ENCODE results near the gene PRAMEF17.
"Not testable (repeated sequence)": the region's sequence is repeated elsewhere in the genome, so short reads cannot be mapped to it uniquely, and the experiment has no call there.

PRAMEF17 gene, protein sequence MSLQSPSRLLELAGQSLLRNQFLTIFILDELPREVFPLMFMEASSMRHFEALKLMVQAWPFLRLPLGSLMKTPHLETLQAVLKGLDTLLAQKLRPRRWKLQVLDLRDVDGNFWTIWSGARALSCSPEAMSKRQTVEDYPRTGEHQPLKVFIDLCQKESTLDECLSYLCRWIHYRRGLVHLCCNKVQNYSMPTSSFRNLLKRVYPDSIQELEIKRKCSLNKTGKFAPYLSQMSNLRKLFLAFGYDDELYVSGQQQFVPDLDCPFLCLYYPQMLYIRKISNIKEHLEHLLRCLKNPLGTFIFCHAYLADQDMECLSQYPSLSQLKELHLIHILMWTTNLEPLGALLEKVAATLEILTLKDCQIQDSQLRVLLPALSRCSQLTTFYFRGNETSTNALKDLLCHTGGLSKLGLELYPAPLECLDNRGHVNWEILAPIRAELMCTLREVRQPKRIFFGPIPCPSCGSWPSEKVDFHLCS

DNA sequence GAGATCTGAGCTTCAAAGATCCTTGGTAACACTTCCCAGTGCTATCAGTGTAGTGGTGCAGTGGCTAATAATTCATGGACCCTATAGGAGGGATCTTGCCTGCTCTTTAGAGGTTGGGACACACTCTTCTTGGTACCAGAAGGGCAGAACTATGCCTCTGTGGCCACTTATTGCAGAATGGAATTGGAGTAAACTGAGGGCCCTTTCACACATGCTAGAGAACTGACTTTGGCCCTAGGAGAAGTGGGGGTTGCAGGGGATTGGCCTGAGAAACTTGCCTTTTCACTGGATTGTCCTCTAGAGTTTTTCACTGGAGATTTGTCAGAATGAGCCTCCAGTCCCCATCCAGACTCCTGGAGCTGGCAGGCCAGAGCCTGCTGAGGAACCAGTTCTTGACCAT is at the start of gene PRAMEF17:
TSS of gene PRAMEF17 (plus strand) at position 301 of the 400 bp plus-strand sequence. CDS start at position 327, 26 bp downstream.
- not testable (repeated sequence) for H3K36me3 ChIP-seq (ENCODE audit: control insufficient read depth in 5 of 5, insufficient read depth in 5 of 5, low read length in 5 of 5); H3K9me3 ChIP-seq (ENCODE audit: control insufficient read depth in 5 of 5, low read length in 5 of 5)

DNA sequence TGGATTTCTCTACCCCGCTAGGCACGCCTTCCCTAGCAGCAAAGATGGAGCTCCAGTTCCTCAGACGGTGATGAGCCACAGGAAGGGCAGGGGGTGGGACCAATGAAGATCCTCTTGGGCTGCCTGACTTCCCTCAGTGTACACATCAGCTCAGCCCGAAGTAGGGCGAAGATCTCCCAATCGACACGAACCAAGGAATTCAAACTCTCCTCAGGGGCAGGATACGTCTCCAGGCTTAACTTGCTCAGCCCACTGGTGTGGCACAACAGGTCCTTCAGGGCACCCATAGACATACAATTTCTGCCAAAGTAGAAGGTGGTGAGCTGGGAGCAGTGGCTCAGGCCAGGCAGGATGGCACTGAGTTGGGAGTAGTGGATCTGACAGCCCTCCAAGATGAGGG is 46.9 kb upstream of the PRAMEF17 start:
- not testable (repeated sequence) for H3K9me3 ChIP-seq (ENCODE audit: control insufficient read depth in 5 of 5, low read length in 5 of 5); H3K9ac ChIP-seq (ENCODE audit: low read length in 5 of 5); H3K4me1 ChIP-seq (ENCODE audit: control insufficient read depth in 5 of 5, insufficient read depth in 5 of 5, low read length in 5 of 5); H3K4me3 ChIP-seq (ENCODE audit: low read depth in 1 of 5, low read length in 5 of 5); H3K36me3 ChIP-seq (ENCODE audit: control insufficient read depth in 5 of 5, insufficient read depth in 5 of 5, low read length in 5 of 5); H3K27ac ChIP-seq (ENCODE audit: low read depth, low read length); H3K27me3 ChIP-seq (ENCODE audit: control insufficient read depth in 5 of 5, insufficient read depth in 4 of 5, low read length in 5 of 5)

More for the DNA sequence above, at the start of gene PRAMEF17:
- H3K9ac ChIP-seq (ENCODE audit: low read length in 5 of 5); H3K27me3 ChIP-seq (ENCODE audit: control insufficient read depth in 5 of 5, insufficient read depth in 4 of 5, low read length in 5 of 5); H3K4me3 ChIP-seq (ENCODE audit: low read depth in 1 of 5, low read length in 5 of 5); H3K4me1 ChIP-seq (ENCODE audit: control insufficient read depth in 5 of 5, insufficient read depth in 5 of 5, low read length in 5 of 5); H3K27ac ChIP-seq (ENCODE audit: low read depth, low read length): not testable (repeated sequence)

DNA sequence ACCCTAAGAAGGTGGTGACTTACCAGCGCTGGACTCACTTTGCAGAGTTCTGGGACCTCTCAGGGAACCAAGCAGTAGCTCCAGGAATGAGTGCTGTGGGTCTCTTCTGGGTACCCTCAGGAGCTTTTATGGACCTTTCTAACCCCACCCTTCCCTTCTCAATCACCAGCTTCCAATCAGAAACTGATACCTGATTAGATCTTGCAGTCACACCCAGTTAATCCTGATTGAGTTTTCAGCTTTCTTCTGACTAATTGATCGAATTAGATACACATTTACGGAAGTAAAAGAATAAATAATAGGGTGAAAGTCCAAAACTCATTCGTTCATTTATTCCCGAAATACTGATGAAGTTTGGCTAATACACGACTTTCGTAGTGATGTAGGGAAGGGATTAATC is 42.4 kb upstream of the PRAMEF17 start, which contains the start of gene PRAMEF14:
TSS of gene PRAMEF14 (minus strand) at position 101 of the 400 bp plus-strand sequence. CDS start 1,820 bp downstream, outside the sequence.
- not testable (repeated sequence) for H3K4me3 ChIP-seq (ENCODE audit: low read depth in 1 of 5, low read length in 5 of 5); H3K36me3 ChIP-seq (ENCODE audit: control insufficient read depth in 5 of 5, insufficient read depth in 5 of 5, low read length in 5 of 5); H3K9ac ChIP-seq (ENCODE audit: low read length in 5 of 5); H3K9me3 ChIP-seq (ENCODE audit: control insufficient read depth in 5 of 5, low read length in 5 of 5); H3K27ac ChIP-seq (ENCODE audit: low read depth, low read length); H3K27me3 ChIP-seq (ENCODE audit: control insufficient read depth in 5 of 5, insufficient read depth in 4 of 5, low read length in 5 of 5); H3K4me1 ChIP-seq (ENCODE audit: control insufficient read depth in 5 of 5, insufficient read depth in 5 of 5, low read length in 5 of 5)

DNA sequence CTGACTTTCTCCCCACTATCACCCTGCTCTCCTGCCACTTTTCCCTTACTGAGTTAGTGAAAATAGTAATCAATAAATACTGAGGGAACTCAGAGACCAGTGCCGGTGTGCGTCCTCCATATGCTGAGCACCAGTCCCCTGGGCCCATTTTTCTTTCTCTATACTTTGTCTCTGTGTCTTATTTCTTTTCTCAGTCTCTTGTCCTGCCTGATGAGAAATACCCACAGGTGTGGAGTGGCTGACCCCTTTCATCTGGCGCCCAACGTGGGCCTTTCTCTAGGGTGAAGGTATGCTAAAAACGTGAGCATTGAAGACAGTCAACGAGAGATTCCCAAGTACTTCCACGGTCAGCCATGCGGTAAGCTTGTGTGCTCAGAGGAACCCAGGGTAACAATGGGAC is 36.0 kb upstream of the PRAMEF17 start:
- H3K9me3 ChIP-seq (ENCODE audit: control insufficient read depth in 5 of 5, low read length in 5 of 5); H3K27me3 ChIP-seq (ENCODE audit: control insufficient read depth in 5 of 5, insufficient read depth in 4 of 5, low read length in 5 of 5): not testable (repeated sequence)

DNA sequence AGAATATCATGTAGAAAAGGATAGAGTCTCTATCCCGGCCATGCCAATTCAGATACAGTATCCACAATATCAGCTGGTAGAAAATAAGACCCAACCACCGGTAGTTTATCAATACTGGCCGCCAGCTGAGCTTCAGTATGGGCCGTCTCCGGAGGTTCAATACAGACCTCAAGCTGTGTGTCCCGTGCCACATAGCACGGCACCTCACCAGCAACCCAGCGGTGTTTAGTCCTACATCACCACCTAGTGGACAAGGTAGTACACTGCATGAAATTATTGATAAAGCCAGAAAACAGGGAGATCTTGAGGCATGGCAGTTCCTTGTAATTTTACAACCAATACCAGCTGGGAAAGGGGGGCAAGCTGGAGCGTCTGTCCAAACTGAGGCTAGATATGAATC is 35.0 kb upstream of the PRAMEF17 start:
- not testable (repeated sequence) for H3K27me3 ChIP-seq (ENCODE audit: control insufficient read depth in 5 of 5, insufficient read depth in 4 of 5, low read length in 5 of 5); H3K4me3 ChIP-seq (ENCODE audit: low read depth in 1 of 5, low read length in 5 of 5); H3K9me3 ChIP-seq (ENCODE audit: control insufficient read depth in 5 of 5, low read length in 5 of 5); H3K36me3 ChIP-seq (ENCODE audit: control insufficient read depth in 5 of 5, insufficient read depth in 5 of 5, low read length in 5 of 5); H3K27ac ChIP-seq (ENCODE audit: low read depth, low read length); H3K9ac ChIP-seq (ENCODE audit: low read length in 5 of 5); H3K4me1 ChIP-seq (ENCODE audit: control insufficient read depth in 5 of 5, insufficient read depth in 5 of 5, low read length in 5 of 5)

More for the DNA sequence above, 36.0 kb upstream of the PRAMEF17 start:
- not testable (repeated sequence) for H3K27ac ChIP-seq (ENCODE audit: low read depth, low read length); H3K4me3 ChIP-seq (ENCODE audit: low read depth in 1 of 5, low read length in 5 of 5); H3K36me3 ChIP-seq (ENCODE audit: control insufficient read depth in 5 of 5, insufficient read depth in 5 of 5, low read length in 5 of 5); H3K9ac ChIP-seq (ENCODE audit: low read length in 5 of 5); H3K4me1 ChIP-seq (ENCODE audit: control insufficient read depth in 5 of 5, insufficient read depth in 5 of 5, low read length in 5 of 5)

DNA sequence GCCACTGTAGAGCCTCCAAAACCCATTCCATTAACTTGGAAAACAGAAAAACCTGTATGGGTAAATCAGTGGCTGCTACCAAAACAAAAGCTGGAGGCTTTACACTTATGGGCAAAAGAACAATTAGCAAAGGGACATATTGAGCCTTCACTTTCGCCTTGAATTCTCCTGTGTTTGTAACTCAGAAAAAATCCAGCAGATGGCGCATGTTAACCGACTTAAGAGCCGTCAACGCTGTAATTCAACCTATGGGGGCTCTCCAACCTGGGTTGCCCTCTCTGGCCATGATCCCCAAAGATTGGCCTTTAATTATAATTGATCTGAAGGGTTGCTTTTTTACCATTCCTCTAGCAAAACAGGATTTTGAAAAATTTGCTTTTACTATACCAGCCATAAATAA is 32.7 kb upstream of the PRAMEF17 start:
- H3K4me1 ChIP-seq (ENCODE audit: control insufficient read depth in 5 of 5, insufficient read depth in 5 of 5, low read length in 5 of 5); H3K27me3 ChIP-seq (ENCODE audit: control insufficient read depth in 5 of 5, insufficient read depth in 4 of 5, low read length in 5 of 5); H3K27ac ChIP-seq (ENCODE audit: low read depth, low read length); H3K36me3 ChIP-seq (ENCODE audit: control insufficient read depth in 5 of 5, insufficient read depth in 5 of 5, low read length in 5 of 5); H3K9me3 ChIP-seq (ENCODE audit: control insufficient read depth in 5 of 5, low read length in 5 of 5); H3K4me3 ChIP-seq (ENCODE audit: low read depth in 1 of 5, low read length in 5 of 5); H3K9ac ChIP-seq (ENCODE audit: low read length in 5 of 5): not testable (repeated sequence)

DNA sequence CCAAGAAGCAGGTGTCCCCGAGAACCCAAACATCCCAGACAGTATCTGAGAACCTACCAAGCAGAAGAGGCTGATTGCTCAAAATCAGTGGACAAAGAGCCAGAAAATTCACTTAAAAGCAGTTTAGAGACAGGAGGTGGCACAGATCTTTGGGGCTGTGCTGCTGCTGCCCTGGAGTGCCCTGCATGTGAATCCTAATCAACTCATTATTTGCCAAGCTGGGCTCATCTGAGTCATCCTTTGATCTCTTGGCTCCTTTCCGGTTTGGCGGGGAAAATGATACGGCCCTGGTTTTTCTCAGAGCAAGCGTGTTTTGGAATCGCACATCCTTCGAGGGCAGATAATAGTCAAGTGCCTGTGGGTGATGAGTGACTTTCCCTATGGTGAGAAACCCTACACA is 27.1 kb upstream of the PRAMEF17 start:
- H3K4me1 ChIP-seq (ENCODE audit: control insufficient read depth in 5 of 5, insufficient read depth in 5 of 5, low read length in 5 of 5); H3K27me3 ChIP-seq (ENCODE audit: control insufficient read depth in 5 of 5, insufficient read depth in 4 of 5, low read length in 5 of 5); H3K4me3 ChIP-seq (ENCODE audit: low read depth in 1 of 5, low read length in 5 of 5); H3K27ac ChIP-seq (ENCODE audit: low read depth, low read length); H3K9ac ChIP-seq (ENCODE audit: low read length in 5 of 5); H3K36me3 ChIP-seq (ENCODE audit: control insufficient read depth in 5 of 5, insufficient read depth in 5 of 5, low read length in 5 of 5); H3K9me3 ChIP-seq (ENCODE audit: control insufficient read depth in 5 of 5, low read length in 5 of 5): not testable (repeated sequence)

DNA sequence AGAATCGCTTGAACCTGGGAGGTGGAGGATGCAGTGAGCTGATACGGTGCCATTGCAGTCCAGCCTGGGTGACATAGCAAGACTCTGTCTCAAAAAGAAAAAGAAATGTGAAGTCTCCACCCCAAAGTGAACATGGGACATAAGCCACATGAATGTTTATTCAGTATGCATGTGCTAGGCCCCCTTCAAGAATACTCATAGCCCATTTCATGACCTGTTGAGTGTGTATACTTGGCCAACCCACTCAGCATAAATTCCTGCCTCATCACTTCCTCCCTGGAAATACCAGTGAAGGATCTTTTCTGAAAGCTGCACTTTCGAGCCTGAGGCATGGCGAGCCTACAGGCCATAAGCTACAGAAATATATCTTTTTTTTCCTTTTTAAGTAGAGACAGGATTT is 24.5 kb upstream of the PRAMEF17 start:
- not testable (repeated sequence) for H3K9me3 ChIP-seq (ENCODE audit: control insufficient read depth in 5 of 5, low read length in 5 of 5); H3K36me3 ChIP-seq (ENCODE audit: control insufficient read depth in 5 of 5, insufficient read depth in 5 of 5, low read length in 5 of 5); H3K4me1 ChIP-seq (ENCODE audit: control insufficient read depth in 5 of 5, insufficient read depth in 5 of 5, low read length in 5 of 5); H3K9ac ChIP-seq (ENCODE audit: low read length in 5 of 5); H3K27me3 ChIP-seq (ENCODE audit: control insufficient read depth in 5 of 5, insufficient read depth in 4 of 5, low read length in 5 of 5); H3K27ac ChIP-seq (ENCODE audit: low read depth, low read length); H3K4me3 ChIP-seq (ENCODE audit: low read depth in 1 of 5, low read length in 5 of 5)

DNA sequence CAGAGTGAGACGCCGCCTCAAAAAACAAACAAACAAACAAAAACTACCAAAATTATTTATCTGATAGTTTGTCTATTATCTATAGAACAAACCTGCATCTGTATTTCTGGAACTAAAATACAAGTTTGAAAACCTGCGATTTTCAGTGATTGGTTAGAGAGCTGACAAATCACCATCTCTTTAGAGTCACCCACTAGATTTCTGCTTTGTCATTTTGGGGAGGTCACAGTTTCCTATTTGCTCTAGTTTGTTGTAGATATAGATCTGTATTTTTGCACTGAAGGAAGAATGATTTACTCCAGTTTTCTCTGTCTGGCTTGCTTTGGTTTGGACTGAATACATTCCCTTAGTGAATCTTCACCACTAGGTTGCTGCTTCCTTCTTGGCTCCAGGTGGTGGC is 22.9 kb upstream of the PRAMEF17 start:
- not testable (repeated sequence) for H3K9me3 ChIP-seq (ENCODE audit: control insufficient read depth in 5 of 5, low read length in 5 of 5); H3K36me3 ChIP-seq (ENCODE audit: control insufficient read depth in 5 of 5, insufficient read depth in 5 of 5, low read length in 5 of 5); H3K9ac ChIP-seq (ENCODE audit: low read length in 5 of 5); H3K4me1 ChIP-seq (ENCODE audit: control insufficient read depth in 5 of 5, insufficient read depth in 5 of 5, low read length in 5 of 5); H3K27me3 ChIP-seq (ENCODE audit: control insufficient read depth in 5 of 5, insufficient read depth in 4 of 5, low read length in 5 of 5); H3K27ac ChIP-seq (ENCODE audit: low read depth, low read length); H3K4me3 ChIP-seq (ENCODE audit: low read depth in 1 of 5, low read length in 5 of 5)

DNA sequence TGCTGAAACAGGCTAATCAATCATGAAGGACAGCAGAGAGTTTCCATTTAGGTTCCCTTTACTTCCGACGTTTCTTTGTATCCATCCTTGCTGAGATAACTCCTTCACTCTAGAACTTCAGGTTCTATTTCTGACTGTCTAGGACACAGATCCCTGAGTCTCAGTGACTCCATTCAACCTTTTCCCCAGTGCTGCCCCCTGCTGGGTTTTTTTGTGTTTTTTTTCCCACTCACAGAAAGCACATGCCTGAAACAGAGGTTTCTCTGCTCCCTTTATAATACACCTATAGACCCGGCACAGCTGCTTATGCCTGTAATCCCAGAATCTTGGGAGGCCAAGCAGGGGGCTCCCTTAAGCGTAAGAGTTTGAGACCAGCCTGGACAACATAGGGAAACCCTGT is 20.9 kb upstream of the PRAMEF17 start:
- H3K4me3 ChIP-seq (ENCODE audit: low read depth in 1 of 5, low read length in 5 of 5); H3K9me3 ChIP-seq (ENCODE audit: control insufficient read depth in 5 of 5, low read length in 5 of 5); H3K9ac ChIP-seq (ENCODE audit: low read length in 5 of 5); H3K27ac ChIP-seq (ENCODE audit: low read depth, low read length); H3K27me3 ChIP-seq (ENCODE audit: control insufficient read depth in 5 of 5, insufficient read depth in 4 of 5, low read length in 5 of 5); H3K36me3 ChIP-seq (ENCODE audit: control insufficient read depth in 5 of 5, insufficient read depth in 5 of 5, low read length in 5 of 5); H3K4me1 ChIP-seq (ENCODE audit: control insufficient read depth in 5 of 5, insufficient read depth in 5 of 5, low read length in 5 of 5): not testable (repeated sequence)

Data from subcutaneous abdominal adipose tissue (tissue), 5 donors.